Measurements from ENCODE around the gene TENT5C. TPM values are rescaled to one million over a fixed set of nuclear protein-coding genes. Genes with fewer than 3 reads are reported as not detected.
A peak's percentile ranks its signal among the peaks of the same experiment; 100 is the strongest.

TENT5C gene
- total and polyA plus RNA-seq, 9 of the 15 experiments (the other 6 are each of a cell fraction or from before 2014, with no cell fraction given), result 1.8 to 7.7 (median 4.0) TPM

DNA sequence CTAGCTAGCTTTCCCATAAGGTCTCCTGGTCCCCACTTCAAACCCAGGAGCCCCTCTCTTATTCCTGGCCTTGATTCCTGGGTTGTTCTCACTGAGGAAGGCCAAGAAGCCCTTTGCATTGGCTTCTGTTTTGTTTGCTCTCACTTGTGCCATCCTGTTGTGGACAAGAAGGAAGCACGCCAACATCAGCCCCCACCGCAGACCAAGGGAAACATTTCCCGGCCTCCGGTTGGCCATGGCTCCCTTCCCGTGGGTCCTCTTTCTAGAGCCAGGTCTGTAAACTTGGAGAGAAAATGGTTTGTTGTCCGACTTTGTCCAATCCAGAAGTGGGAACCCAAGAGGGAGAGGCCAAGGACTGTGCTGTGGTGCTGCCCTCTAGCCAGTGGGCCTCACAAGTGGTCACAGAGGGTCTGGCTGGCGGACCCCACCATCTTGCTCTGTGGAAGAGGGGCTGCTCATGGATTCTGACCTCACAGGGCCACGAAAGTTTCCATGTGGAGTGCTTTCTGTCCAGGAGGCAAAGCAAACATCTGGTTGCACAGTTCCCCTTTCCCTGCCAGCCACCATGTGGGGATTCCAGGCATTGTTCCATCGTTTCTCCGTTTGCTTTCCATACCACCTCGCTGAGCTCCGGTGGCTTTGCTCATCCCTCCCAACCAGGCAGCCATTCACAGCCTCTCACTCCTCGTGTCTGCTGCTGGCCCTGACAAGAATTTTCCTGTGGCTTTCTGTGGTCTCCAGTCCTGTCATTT lies 18.9 kb upstream of the TENT5C start (continued):
- TF ChIP-seq NR2C2 (CRISPR knock-in tag; IDR thresholded peaks at IDR 0.05), result no peak
- no peak for TF ChIP-seq NR2C2 (tag; IDR thresholded peaks at IDR 0.05)
- no peak for TF ChIP-seq NR3C1 (CRISPR knock-in tag; IDR thresholded peaks at IDR 0.05)

- BruUV-seq (replicated peaks), result no TSS peak
- DNase-seq (ENCODE audit: extremely low read depth in 1 of 4, low spot score in 3 of 4) (peak in 1 of 4 experiments; percentile 27), FAIRE-seq (peak; percentile 44), ATAC-seq (peak; percentile 73)
- POLR2A ChIA-PET, result interaction anchor here (0.6 to 1.6 kb wide), 4 partner anchors 9 to 1105 kb away, joined by 3 to 4 read pairs (median 3); no protein-coding TSS in a partner anchor
- Histone ChIP-seq H3K4me1 (replicated peaks in 1 of 2; ENCODE audit: control insufficient read depth in 2 of 2, insufficient read depth in 2 of 2, low read length in 2 of 2) (peaks cover 6 to 8% of the 10 kb centered on the region in 2 experiments; a peak in 3 of 5 replicates), H4K20me1 (replicated peaks; ENCODE audit: control insufficient read depth, insufficient read depth, low read length) (no peaks in the 10 kb centered on the region), H3K36me3 (ENCODE audit: control insufficient read depth, insufficient read depth, low read length) (no peaks in the 10 kb centered on the region), H3K4me3 (no peak overlapping the region), H3K9me3 (replicated peaks; ENCODE audit: control insufficient read depth, insufficient read depth, low read depth, low read length) (no peaks in the 10 kb centered on the region; the same call in 1 of the 2 replicates), H2AFZ (ENCODE audit: low read depth, low read length) (peak overlapping the region; percentile 45), H3K9ac (ENCODE audit: insufficient read depth in 1 of 2, low read depth in 2 of 2, low read length in 2 of 2) (peak overlapping the region in 1 of 2 experiments; percentile 4; a peak in 1 of 4 replicates), H3K27me3 (ENCODE audit: control insufficient read depth in 2 of 2, insufficient read depth in 2 of 2, low read length in 2 of 2) (no peaks in the 10 kb centered on the region), H3K27ac (ENCODE audit: extremely low read depth, low read depth, low read length) (no peak overlapping the region), H3K9me1 (ENCODE audit: control insufficient read depth, insufficient read depth, low read length) (no peaks in the 10 kb centered on the region), H3K4me2 (ENCODE audit: insufficient read depth, low read length) (0 out of 2 replicates have a peak overlapping the region, but pooled peaks have one; percentile 10), H3K79me2 (ENCODE audit: control insufficient read depth, insufficient read depth, low read length) (no peaks in the 10 kb centered on the region)
- WGBS (ENCODE audit: insufficient coverage, low coverage, missing lambda C conversion rate), result 40% methylated on average over 14 of the region's 14 CpGs
- intact Hi-C loops (cut with micrococcal nuclease), result no loop called here
- in situ Hi-C loops (cut with MboI), result no loop called here
- CTCF ChIA-PET (ENCODE audit: low intra/inter-chr PET ratio), result no interaction called here
- TF ChIP-seq SNRNP70 (optimal IDR thresholded peaks at IDR 0.05; ENCODE audit: low read depth, low read length) (no peak), RAD51 (IDR thresholded peaks at IDR 0.05; ENCODE audit: borderline replicate concordance, low read depth) (peak; percentile 83; the same call in 1 of the 2 replicates), CEBPB (tag; IDR thresholded peaks at IDR 0.05) (peak; percentile 82), ZNF609 (CRISPR knock-in tag; IDR thresholded peaks at IDR 0.05; ENCODE audit: borderline replicate concordance) (no peak), ZHX1 (conservative IDR thresholded peaks at IDR 0.05; ENCODE audit: low read length) (no peak), SIN3A (IDR thresholded peaks at IDR 0.05; ENCODE audit: borderline replicate concordance in 2 of 2, control insufficient read depth in 1 of 2, low read depth in 2 of 2, low read length in 2 of 2) (no peak)
Measured at GRCh38 chr1:117587499-117588356, 18.1 kb upstream of the TENT5C start.

Measured in K562 (cell line).